IMR-90 (cell line): ENCODE results near the gene TTC23. TPM values are rescaled to one million over a fixed set of nuclear protein-coding genes. Genes with fewer than 3 reads are reported as not detected.
A peak's percentile ranks its signal among the peaks of the same experiment; 100 is the strongest.

Experiments used
- ATAC-seq: fragments of 200-7000 bp; cut with Tn5 transposase; 2 replicates; pipeline ENCODE4 v1.9.1; 2020; ENCODE audit warnings: low read depth, mild to moderate bottlenecking, moderate library complexity
- BruUV-seq: library from RNA; stranded (reverse); fragments of 400-500 nt; replicated peaks from 2 replicates; lab custom pipeline; 2021; lab: Mats Ljungman, UMichigan
- CTCF ChIA-PET: fragments of 300-600 bp; formaldehyde crosslinking; extraction: SDS; loops from one replicate; lab custom pipeline; 2021; ENCODE audit warnings: antibody characterized with exemption; lab: Yijun Ruan, JAX
- POLR2A ChIA-PET: fragments of 300-600 bp; sonication (Branson Sonifier 250); formaldehyde crosslinking; loops from one replicate; lab custom pipeline; 2022; ENCODE audit warnings: antibody characterized with exemption; ENCODE audit not compliant: unreplicated experiment; lab: Charles Lee
- DNase-seq: peaks from one replicate; pipeline ENCODE4 v3.0.0; 2013
- H2AFZ ChIP-seq: replicated peaks from 2 replicates; pipeline ENCODE3; 2013; ENCODE audit warnings: low read length, mild to moderate bottlenecking; ENCODE audit not compliant: poor library complexity
- H2AK5ac ChIP-seq: 2 replicates; pipeline ENCODE4 v1.6.1; 2013; ENCODE audit warnings: low read depth, low read length, inconsistent platforms
- H2AK9ac ChIP-seq: replicated peaks from 2 replicates; pipeline ENCODE3; 2013; ENCODE audit warnings: mild to moderate bottlenecking, low read depth, low read length, moderate library complexity; ENCODE audit not compliant: poor library complexity
- H2BK120ac ChIP-seq: 2 replicates; pipeline ENCODE4 v1.6.1; 2013; ENCODE audit warnings: low read depth, low read length, inconsistent platforms
- H2BK15ac ChIP-seq: 3 replicates; pipeline ENCODE4 v1.6.1; 2013; ENCODE audit warnings: low read depth, low read length, inconsistent platforms
- H2BK20ac ChIP-seq: 2 replicates; pipeline ENCODE4 v1.6.1; 2013; ENCODE audit warnings: low read depth, mild to moderate bottlenecking, inconsistent platforms, low read length, moderate library complexity
- H2BK5ac ChIP-seq: 2 replicates; pipeline ENCODE4 v1.6.1; 2013; ENCODE audit warnings: mild to moderate bottlenecking, low read depth, low read length, inconsistent platforms; ENCODE audit not compliant: poor library complexity, severe bottlenecking
- H3K14ac ChIP-seq: replicated peaks from 2 replicates; pipeline ENCODE4 v1.6.1; 2013; ENCODE audit warnings: low read depth, low read length, inconsistent platforms
- H3K18ac ChIP-seq: 2 replicates; pipeline ENCODE4 v1.6.1; 2013; ENCODE audit warnings: low read depth, low read length, control low read depth
- H3K23ac ChIP-seq: 2 replicates; pipeline ENCODE4 v1.6.1; 2013; ENCODE audit warnings: low read depth, low read length, inconsistent platforms
- H3K27ac ChIP-seq: 2 replicates; pipeline ENCODE4 v1.5.1; 2013; ENCODE audit warnings: mild to moderate bottlenecking, control low read depth, low read length; ENCODE audit not compliant: insufficient read depth
- H3K27me3 ChIP-seq: 2 replicates; pipeline ENCODE4 v1.6.1; 2013; ENCODE audit warnings: low read length; ENCODE audit not compliant: control insufficient read depth, insufficient read depth
- H3K36me3 ChIP-seq: 2 replicates; pipeline ENCODE4 v1.6.1; 2013; ENCODE audit warnings: low read length, mixed read lengths; ENCODE audit not compliant: control insufficient read depth, insufficient read depth
- H3K4ac ChIP-seq: 2 replicates; pipeline ENCODE4 v1.6.1; 2013; ENCODE audit warnings: low read depth, low read length, inconsistent platforms
- H3K4me1 ChIP-seq: 2 replicates; pipeline ENCODE4 v1.6.1; 2013; ENCODE audit warnings: low read length, mixed read lengths; ENCODE audit not compliant: control insufficient read depth, insufficient read depth
- H3K4me2 ChIP-seq: 2 replicates; pipeline ENCODE4 v1.6.1; 2013; ENCODE audit warnings: low read depth, mild to moderate bottlenecking, control low read depth, low read length, moderate library complexity
- H3K4me3 ChIP-seq: 2 replicates; pipeline ENCODE4 v1.5.1; 2013; ENCODE audit warnings: low read depth, mild to moderate bottlenecking, control low read depth, low read length, moderate library complexity; ENCODE audit not compliant: insufficient read depth
- H3K56ac ChIP-seq: 2 replicates; pipeline ENCODE4 v1.6.1; 2013; ENCODE audit warnings: low read length, inconsistent platforms; ENCODE audit not compliant: insufficient read depth; ENCODE audit errors: extremely low read depth
- H3K79me1 ChIP-seq, 2 experiments: 2 replicates each; pipeline ENCODE4 v1.6.1; 2013; ENCODE audit warnings: low read length in 2 of 2, inconsistent platforms in 1 of 2, low read depth in 1 of 2
- H3K9ac ChIP-seq: 2 replicates; pipeline ENCODE4 v1.6.1; 2013; ENCODE audit warnings: low read depth, low read length, control low read depth
- H3K9me1 ChIP-seq: 2 replicates; pipeline ENCODE4 v1.6.1; 2013; ENCODE audit warnings: low read length, inconsistent platforms; ENCODE audit not compliant: insufficient read depth
- H3K9me3 ChIP-seq: 2 replicates; pipeline ENCODE4 v1.6.1; 2013; ENCODE audit warnings: low read length; ENCODE audit not compliant: control insufficient read depth, insufficient read depth
- H4K20me1 ChIP-seq: 2 replicates; pipeline ENCODE4 v1.6.1; 2013; ENCODE audit warnings: low read length, inconsistent platforms; ENCODE audit not compliant: insufficient read depth
- H4K5ac ChIP-seq: 2 replicates; pipeline ENCODE4 v1.6.1; 2013; ENCODE audit warnings: mild to moderate bottlenecking, low read depth, low read length, control low read depth
- H4K8ac ChIP-seq, 2 experiments: 2 replicates each; pipeline ENCODE4 v1.6.1; 2013; ENCODE audit warnings: low read depth in 2 of 2, low read length in 2 of 2, control low read depth in 1 of 2, inconsistent platforms in 1 of 2
- H4K91ac ChIP-seq: 2 replicates; pipeline ENCODE4 v1.6.1; 2013; ENCODE audit warnings: low read depth, low read length, inconsistent platforms; ENCODE audit not compliant: insufficient read depth
- BHLHE40 ChIP-seq: fragments of 150-350 bp; IDR thresholded peaks from 2 replicates; pipeline ENCODE4 v1.6.1; 2016; ENCODE audit warnings: mild to moderate bottlenecking, low read depth, low read length
- CEBPB ChIP-seq: IDR thresholded peaks from 2 replicates; pipeline ENCODE4 v1.6.1; 2012; ENCODE audit warnings: low read depth, low read length, improper control_type of control experiment
- CTCF ChIP-seq: conservative IDR thresholded peaks from 2 replicates; pipeline ENCODE4 v1.5.1; 2012; ENCODE audit warnings: mild to moderate bottlenecking, low read depth, low read length, improper control_type of control experiment
- ELK1 ChIP-seq: fragments of 150-350 bp; IDR thresholded peaks from 2 replicates; pipeline ENCODE4 v1.6.1; 2016; ENCODE audit warnings: low read depth, mild to moderate bottlenecking, low read length, moderate library complexity, borderline replicate concordance
- FOS ChIP-seq: fragments of 150-350 bp; IDR thresholded peaks from 2 replicates; pipeline ENCODE4 v1.6.1; 2016; ENCODE audit warnings: low read depth, low read length
- MXI1 ChIP-seq: IDR thresholded peaks from 2 replicates; pipeline ENCODE4 v1.6.1; 2012; ENCODE audit warnings: low read depth, mild to moderate bottlenecking, low read length, moderate library complexity, borderline replicate concordance
- NFE2L2 ChIP-seq: fragments of 150-350 bp; IDR thresholded peaks from 2 replicates; pipeline ENCODE4 v1.6.1; 2016; ENCODE audit warnings: low read depth, mild to moderate bottlenecking, low read length
- POLR2A ChIP-seq: IDR thresholded peaks from 2 replicates; pipeline ENCODE4 v1.6.1; 2012; ENCODE audit warnings: mild to moderate bottlenecking, low read depth, low read length
- RCOR1 ChIP-seq: IDR thresholded peaks from 2 replicates; pipeline ENCODE4 v1.6.1; 2012; ENCODE audit warnings: mild to moderate bottlenecking, low read length, improper control_type of control experiment; ENCODE audit not compliant: insufficient replicate concordance
- RFX5 ChIP-seq: IDR thresholded peaks from 2 replicates; pipeline ENCODE4 v1.8.0; 2012; ENCODE audit warnings: low read depth, mild to moderate bottlenecking, low read length, moderate library complexity
- SMC3 ChIP-seq: fragments of 150-350 bp; IDR thresholded peaks from 2 replicates; pipeline ENCODE4 v1.6.1; 2016; ENCODE audit warnings: low read depth, mild to moderate bottlenecking, antibody characterized with exemption, low read length, moderate library complexity
- WGBS, 2 experiments: methylation state at CpG; one replicate each; pipeline versions ENCODE4 v1.1.5 to v1.1.7; 2013; ENCODE audit warnings: missing lambda C conversion rate in 2 of 2; ENCODE audit not compliant: insufficient read length in 1 of 2; ENCODE audit errors: extremely low coverage in 2 of 2; 5-methylcytosine and 5-hydroxymethylcytosine counted together
- dilution Hi-C: fragments of 300-500 bp; cut with HindIII; formaldehyde crosslinking; loops from one replicate; pipeline ENCODE4 v1.14.3; 2018; ENCODE audit warnings: low sequenced_read_pairs; ENCODE audit not compliant: unreplicated experiment
- in situ Hi-C: fragments of 300-500 bp; cut with MboI; formaldehyde crosslinking; loops from 3 replicates; pipeline ENCODE4 v1.14.3; 2019; ENCODE audit warnings: low sequenced_read_pairs, inconsistent platforms, mixed read lengths
- intact Hi-C: fragments of 100-400 bp; cut with micrococcal nuclease; formaldehyde crosslinking; loops from 2 replicates; pipeline ENCODE4 v1.10.0; 2022
- polyA plus RNA-seq, 3 experiments: library from polyadenylated mRNA; depleted of rRNA; stranded (reverse); fragments of >200 nt; gene quantifications; 2 replicates each; pipeline ENCODE4 v1.2.3, GENCODE V29; 2012; ENCODE audit warnings: low replicate concordance in 1 of 3
- total RNA-seq: library from RNA; depleted of rRNA; stranded (reverse); fragments of >200 nt; gene quantifications from 2 replicates; pipeline ENCODE4 v1.2.3, GENCODE V29; 2012

The TTC23 gene
- total and polyA plus RNA-seq, 2 of the 4 experiments (the other 2 are of a cell fraction) = 7.8 to 29.8 TPM

GRCh38 chr15:99124641-99125040 lies 124.7 kb downstream of the TTC23 start:
- TF ChIP-seq FOS = no peak
- no peak for TF ChIP-seq CEBPB
- no peak for TF ChIP-seq SMC3
- TF ChIP-seq CTCF = no peak
- no peak for TF ChIP-seq RFX5
- TF ChIP-seq POLR2A = no peak
- TF ChIP-seq ELK1 = no peak
- TF ChIP-seq MXI1 = no peak
- TF ChIP-seq RCOR1 = no peak
- no peak for TF ChIP-seq NFE2L2
- no peak for TF ChIP-seq BHLHE40
- dilution Hi-C loops = loop anchor here (25.0 kb wide), 1 partner anchor 88 kb away; no protein-coding TSS in a partner anchor
- Histone ChIP-seq H3K79me1 (peaks cover 5 to 24% of the 10 kb centered on the region in 2 experiments; a peak in 3 of 4 replicates), H3K18ac (peak overlapping the region; percentile 16; the same call in 1 of the 2 replicates), H3K14ac (peak overlapping the region; percentile 82; the same call in 1 of the 2 replicates), H2AK9ac (peak overlapping the region; percentile 47), H4K20me1 (no peaks in the 10 kb centered on the region; the same call in 1 of the 2 replicates), H2AFZ (peak overlapping the region; percentile 0), H3K9me1 (peaks cover 22% of the 10 kb centered on the region), H3K23ac (peak overlapping the region; percentile 83; the same call in 1 of the 2 replicates), H2AK5ac (peak overlapping the region; percentile 92), H4K8ac (peak overlapping the region; percentile 14 to 93; a peak in 3 of 4 replicates), H3K9me3 (no peaks in the 10 kb centered on the region), H3K4me2 (no peak overlapping the region), H2BK15ac (peak overlapping the region; percentile 92; the same call in 1 of the 3 replicates), H3K4me3 (no peak overlapping the region), H4K5ac (no peak overlapping the region), H2BK120ac (peak overlapping the region; percentile 95), H4K91ac (peak overlapping the region; percentile 73), H3K56ac (no peak overlapping the region), H3K4me1 (peaks cover 14% of the 10 kb centered on the region), H3K27ac (peak overlapping the region; percentile 19; the same call in 1 of the 2 replicates), H3K27me3 (no peaks in the 10 kb centered on the region), H3K36me3 (peaks cover 4% of the 10 kb centered on the region), H3K9ac (no peak overlapping the region), H2BK20ac (peak overlapping the region; percentile 95; the same call in 1 of the 2 replicates), H2BK5ac (peak overlapping the region; percentile 90), H3K4ac (peak overlapping the region; percentile 96)
- no peak for ATAC-seq
- in situ Hi-C loops = loop anchor here (25.0 kb wide), 1 partner anchor 613 kb away; the partner anchor contains the start of gene LYSMD4
- no peak for DNase-seq
- CTCF ChIA-PET = no interaction called here
- POLR2A ChIA-PET = no interaction called here
- no TSS peak for BruUV-seq
- WGBS, 2 experiments = 87% methylated on average over 6 of the region's 8 CpGs; no CpG with 5 or more reads in 1 of the 2 experiments
- intact Hi-C loops = loop anchor here (5.0 kb wide), 1 partner anchor 88 kb away; no protein-coding TSS in a partner anchor
